DMS 273 (cell line): ENCODE measurements around the gene KCNF1.
A peak's percentile ranks its signal among the peaks of the same experiment; 100 is the strongest.
"Not testable (repeated sequence)": the region's sequence is repeated elsewhere in the genome, so short reads cannot be mapped to it uniquely, and the experiment has no call there.

Experiments
- DNase-seq: peaks from one replicate; lab custom pipeline; 2025; ENCODE audit not compliant: unreplicated experiment; lab: John Stamatoyannopoulos, UW

Gene KCNF1

DNA sequence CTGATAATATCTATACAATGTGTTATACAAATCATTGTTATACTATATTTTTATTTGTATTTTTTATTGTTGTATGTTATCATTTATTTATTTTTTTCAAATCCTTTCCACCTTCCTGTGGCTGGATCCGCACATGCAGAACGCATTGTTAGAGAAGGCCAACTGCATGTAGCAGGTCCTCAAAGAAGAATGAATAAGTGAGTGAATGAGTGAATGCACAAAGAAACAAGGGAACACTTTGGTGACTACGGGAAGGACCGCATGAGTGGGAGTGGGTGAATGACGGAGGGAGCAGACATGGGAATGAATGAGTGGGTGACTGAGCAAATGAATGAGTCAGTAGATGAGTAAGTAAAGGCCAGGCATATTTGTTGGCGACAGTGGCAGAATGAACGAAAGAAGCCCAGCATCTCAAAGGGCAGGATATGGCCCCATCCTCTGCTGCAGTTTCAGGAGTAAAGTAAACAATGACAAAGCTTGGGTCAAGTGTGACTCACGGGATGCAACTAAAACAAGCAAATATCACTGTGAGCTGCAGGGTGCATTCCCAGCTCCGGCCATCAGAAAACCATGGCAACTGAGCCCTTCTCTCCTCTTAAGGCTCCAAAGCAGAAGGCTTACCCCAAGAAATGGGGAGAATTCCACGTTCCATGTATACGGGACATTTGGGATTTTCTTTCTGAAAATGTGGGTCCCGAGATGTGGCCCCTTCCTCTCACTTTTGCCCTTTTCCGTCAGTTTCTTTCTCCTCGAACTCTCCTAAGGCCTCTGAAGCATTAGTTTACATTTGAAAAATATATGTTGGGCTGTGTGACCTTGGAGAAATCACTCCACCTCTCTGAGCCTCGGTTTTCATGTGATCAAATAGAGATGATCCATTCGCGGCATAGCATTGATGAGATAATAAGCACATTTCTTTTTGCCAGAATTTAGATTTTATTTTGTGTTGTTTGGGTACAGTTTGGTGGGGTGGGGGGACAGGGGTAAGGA lies 24.5 kb downstream of the KCNF1 start:
- DNase-seq: no peak

DNA sequence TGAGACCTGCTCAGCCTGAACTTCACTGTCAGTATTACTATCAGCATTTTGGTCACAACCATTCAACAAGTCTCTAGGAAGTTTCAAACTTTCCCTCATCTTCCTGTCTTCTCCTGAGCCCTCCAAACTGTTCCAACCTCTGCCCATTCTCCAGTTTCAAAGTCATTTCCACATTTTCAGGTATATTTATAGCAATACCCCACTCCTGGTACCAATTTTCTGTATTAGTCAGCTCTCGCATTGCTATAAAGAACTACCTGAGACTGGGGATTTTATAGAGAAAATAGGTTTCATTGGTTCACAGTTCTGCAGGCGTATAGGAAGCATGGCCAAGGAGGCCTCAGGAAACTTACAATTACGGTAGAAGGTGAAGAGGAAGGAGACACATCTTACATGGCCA lies 27.3 kb downstream of the KCNF1 start:
- DNase-seq: no peak

DNA sequence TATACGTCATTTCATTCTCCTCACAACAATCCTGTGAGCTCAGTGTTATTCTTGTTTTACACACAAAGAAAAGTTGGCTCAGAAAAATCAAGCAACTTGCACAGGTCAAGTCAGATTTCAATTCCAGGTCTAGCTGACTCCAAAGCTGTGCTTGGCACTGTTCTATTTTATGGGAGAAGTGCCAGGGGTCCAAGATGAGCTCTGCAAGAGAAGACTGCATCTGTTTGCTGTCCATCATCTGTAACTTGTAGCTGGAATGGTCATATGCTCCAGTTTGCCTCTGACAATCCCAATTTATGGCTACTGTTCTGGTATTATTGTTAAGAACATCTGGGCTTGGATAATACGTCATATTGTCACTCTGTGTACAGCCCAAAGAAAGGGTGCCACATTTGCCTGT lies 28.9 kb downstream of the KCNF1 start:
- DNase-seq: no peak

DNA sequence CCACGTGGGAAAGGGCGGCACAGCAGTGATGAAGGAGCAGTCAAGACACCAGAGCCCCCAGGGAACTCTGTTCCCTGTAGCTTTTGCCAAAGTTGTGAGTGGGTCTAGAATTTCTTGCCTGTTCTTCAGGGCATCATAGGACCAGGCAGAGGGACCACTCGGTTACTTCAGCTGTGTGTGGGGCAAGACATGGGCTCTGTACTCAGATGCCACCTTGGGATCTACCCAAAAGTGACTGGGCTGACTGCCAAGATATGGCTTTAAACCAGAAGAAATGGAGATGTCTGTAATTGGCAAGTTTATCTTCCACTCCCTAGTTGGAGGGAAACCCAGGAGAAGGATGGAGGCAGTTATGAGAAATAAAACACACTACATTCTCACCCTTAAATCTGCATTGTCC lies 29.6 kb downstream of the KCNF1 start:
- no peak for DNase-seq

DNA sequence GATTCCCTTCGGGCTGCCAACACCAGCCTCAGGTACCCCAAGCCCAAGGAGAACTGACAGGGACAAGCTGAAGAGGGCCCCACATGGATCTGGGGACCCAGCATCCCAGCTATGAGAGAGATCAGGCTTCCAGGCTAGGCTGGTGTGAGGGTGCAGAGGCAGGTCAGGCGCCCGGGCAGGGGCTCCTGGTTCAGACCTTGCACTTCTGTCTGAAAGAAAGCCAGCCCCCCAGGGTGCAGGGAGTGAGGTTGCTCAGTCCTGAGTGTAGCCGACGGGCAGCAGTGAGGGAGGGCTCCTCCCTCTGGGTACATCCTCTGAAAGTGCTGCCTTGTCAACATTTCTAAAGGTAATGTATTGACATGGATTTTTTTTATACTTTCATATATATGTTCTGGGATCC lies 33.1 kb downstream of the KCNF1 start:
- DNase-seq: no peak

DNA sequence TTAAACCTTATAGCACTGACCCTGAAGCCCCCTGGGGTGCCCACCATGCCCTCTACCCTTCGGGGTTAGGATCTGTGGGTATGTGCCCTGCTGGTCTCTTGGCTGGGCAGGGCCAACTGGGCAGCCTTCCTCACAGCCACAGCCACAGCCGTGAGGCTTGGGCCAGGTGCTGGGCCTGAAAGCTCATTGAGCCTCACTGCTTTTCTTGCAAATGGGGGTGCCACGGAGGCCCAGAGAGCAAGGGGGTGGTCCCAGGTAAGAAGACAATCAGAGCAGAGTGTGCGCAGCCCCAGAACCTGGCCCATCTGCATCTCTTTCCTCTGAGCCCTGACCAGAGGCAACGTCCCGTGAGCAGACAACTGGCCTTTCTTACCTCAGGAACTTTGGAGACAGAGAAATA lies 34.7 kb downstream of the KCNF1 start:
- DNase-seq: no peak

DNA sequence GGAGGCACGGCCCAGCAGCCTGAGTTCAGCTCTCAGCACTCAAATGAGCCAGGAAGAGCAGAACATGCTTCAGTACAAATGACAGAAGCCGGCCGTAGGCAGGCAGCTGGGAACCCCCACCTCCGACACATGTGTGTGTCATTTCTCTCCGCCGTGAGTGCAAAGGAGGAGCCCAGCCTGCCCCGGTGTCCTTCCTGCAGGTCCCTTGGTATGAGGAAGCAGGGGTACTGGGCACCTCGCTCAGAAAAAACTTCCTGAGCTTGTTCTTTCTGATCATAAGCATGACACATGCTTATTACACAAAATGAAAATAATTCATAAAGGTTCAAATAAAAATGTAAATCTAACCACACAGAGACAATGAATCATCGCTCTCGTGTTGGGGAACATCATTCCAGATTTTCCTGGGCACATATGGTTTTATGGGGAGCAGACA lies 35.3 kb downstream of the KCNF1 start:
- DNase-seq: no peak

DNA sequence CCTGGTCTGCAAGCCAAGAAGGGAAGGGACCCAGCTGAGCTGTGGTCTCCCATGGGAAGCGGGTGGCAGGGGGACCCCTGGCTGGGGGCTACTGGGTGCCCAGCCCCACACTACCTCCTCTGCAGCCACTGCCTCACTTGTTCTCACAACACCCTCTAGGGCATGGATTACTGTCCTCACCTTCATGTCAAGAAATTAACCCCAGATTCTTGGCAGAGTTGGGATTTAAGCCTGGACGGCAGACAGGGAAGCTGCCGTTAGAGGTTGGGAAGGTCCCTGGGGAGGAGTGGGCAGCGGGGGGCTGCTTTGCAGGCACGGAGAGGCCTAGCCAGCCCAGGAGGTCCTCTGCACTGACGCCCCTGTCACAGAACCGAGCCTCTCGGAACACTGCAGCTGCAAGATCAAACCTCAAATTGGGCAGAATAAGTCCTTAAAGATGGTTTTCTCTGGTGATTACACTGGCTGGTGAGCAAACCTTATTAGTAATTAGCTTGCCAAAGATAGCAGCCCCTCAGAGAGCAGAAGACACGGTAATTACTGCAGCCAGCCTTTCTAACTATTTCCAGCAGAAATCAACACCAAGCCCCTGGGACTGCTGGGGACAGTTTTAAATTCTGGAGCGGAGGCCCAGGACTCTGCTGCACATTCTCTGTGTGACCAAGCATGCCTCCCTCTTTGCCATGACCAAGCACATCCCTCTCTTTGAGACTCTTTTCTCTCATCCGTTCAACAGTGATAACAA lies 35.9 kb downstream of the KCNF1 start:
- no peak for DNase-seq

DNA sequence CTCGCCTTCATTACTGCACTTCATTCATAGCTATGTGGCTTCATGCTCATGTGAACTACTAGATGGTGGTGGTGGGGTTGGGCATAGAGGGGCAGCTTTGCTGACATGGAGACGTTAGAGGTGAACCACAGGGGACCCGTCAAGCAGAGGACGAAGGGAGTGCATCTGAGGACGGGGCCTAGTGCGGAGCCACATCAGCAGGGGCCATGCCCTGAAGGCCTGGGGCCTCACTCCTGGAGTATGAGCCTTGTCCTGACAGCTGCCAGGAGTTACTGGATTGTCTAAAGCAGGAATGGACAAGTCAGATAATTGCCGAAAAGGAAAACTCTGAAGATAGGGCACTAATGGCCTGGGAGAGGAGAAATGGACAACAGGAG lies 36.4 kb downstream of the KCNF1 start:
- DNase-seq: no peak

DNA sequence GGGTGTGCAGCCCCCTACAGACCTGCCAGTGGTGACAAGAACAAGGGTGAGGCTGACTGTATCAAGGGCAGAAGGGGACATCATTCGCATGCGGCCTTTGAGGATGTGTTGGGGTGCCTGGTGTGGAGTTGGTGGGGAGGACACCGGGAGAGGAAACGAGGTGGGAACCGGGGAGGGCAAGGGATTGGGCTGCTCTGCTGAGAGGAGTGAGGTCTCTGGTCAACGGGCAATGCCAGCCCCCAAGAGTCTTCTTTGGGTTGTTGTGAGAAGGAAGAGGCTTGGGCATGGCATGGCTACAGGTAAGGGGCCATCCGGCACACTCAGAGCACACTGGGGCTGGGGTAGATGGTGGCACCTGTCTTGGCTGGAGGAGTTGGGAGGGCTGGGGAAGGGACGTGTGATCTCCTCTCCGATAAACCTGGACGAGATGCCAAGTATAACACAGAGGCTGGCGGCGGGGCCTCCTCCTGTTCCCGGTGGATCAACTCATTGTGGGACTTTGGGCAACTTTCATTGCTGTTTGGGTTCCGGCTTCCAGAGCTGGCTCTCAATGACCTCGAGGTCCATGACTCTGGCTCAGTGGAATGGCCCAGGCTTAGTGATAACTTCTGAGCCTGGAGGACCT lies 37.0 kb downstream of the KCNF1 start:
- no peak for DNase-seq

DNA sequence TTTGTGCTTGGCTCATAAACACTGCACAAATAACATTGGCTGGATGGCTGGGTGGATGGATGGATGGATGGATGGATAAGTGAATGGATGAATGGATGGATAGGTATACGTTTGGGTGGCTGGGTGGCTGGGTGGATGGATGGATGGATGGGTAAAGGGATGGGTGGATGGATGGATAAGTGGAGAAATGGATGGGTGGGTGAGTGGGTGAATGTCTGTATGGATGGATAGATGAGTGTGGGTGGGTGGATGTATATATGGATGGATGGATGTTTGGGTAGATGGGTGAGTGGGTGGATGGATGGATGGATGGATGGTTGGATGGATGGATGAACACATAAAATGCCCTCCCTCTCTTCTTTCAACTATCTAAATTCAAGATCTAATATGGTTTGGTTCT lies 38.1 kb downstream of the KCNF1 start:
- no peak for DNase-seq

DNA sequence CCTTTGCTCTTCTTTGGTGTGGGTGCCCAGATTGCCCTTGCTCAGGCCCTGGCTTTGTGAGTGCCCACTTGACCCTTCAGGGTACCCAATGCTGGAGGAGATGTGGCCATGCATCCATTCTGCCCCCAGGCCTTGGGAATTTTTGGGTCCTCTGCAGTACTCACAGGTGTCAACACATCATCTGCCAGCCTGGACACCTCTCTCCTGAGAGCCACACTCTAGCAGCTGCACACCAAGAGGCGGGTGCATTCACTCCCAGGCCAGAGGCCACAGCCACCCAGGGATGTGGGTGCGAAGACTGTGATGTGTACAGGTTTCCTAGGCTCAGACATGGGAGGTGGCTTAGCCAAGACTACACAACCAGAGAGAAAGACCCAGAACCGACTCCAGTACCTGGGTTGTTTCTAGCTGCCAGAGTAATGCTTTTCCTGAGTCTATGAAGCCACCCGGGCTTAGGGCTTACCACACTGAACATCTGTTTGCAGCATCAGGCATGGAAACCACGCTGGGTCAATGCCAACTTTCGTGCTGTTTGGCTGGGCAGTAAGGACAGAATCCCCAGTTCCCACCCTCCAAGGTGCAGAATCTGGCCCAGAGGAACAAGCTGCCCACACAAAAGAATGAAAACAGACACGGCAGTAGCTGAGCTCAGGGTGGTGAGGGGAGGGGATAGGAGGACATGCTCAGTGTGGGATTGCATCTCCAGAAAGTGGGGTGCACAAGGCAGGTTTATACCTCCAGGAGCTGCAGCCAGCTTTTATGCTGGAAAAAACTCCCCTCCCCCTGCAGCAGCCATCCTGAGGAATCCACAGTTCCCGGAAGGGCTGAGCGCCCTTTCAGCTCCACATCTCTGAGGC lies 40.1 kb downstream of the KCNF1 start:
- DNase-seq: peak; percentile 89

DNA sequence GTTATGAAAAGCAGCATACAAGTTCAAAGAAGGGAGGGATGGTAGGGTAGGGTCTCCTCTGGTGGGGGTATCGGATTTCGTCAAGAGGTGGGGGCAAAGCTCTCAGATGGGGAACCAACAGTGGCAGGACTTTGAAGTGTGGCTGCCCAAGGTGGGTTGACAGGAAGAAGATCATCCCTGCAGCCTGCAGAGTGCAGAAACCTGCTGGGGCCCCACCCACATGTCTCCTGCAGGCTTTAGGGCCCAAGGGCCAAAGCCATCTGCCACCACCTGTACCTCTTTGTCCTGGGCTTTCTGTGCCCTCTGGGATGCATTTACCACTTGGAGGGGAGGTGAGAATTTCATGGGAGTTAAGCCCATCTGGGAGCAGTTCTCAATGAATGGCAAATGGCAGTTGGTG lies 42.7 kb downstream of the KCNF1 start:
- no peak for DNase-seq

DNA sequence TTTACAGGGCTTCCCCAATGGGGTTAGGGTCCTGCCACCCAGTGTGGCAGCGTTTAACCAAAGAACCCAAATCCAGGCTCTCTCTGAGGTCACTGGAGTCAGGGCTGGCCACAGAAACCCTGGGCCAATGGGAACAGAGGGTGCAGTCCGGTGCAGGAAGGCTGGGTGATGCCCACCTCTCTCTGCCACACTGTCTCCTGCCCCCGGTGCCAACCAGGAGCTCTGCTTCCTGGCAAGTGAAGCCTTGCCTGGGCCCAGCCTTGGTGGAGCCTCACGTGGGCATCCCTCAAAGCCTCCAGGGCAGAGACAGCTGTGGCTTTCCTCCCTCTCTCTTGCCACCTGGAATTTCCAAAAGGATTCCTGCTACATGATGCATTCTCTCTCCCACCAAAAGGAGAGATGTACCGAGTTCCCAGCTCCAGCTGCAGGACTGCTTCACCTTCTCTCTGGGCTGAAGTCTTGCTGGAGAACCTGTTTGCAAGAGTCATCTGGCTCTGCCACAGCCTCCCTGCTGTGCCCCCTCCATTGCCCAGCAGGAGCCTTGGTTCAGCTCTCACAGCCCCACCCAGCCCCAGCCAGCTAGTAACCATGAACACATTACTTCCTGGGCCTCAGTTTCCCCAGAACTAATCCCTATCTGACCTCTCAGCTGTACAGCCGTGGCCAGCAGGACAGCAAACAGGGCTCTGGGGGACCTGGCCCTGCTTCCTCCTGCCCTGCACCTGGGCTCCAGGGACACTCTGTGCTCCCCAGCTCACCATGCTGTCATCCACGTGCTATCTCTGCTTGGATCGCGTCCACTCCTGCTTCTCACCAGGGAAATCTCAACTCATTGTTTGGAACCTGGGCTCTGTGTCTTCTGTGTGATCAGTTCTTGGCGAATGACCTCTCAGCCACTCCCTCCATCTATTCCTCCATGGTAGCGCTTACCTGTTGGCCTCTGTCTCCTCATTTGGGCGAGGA lies 43.4 kb downstream of the KCNF1 start:
- no peak for DNase-seq

DNA sequence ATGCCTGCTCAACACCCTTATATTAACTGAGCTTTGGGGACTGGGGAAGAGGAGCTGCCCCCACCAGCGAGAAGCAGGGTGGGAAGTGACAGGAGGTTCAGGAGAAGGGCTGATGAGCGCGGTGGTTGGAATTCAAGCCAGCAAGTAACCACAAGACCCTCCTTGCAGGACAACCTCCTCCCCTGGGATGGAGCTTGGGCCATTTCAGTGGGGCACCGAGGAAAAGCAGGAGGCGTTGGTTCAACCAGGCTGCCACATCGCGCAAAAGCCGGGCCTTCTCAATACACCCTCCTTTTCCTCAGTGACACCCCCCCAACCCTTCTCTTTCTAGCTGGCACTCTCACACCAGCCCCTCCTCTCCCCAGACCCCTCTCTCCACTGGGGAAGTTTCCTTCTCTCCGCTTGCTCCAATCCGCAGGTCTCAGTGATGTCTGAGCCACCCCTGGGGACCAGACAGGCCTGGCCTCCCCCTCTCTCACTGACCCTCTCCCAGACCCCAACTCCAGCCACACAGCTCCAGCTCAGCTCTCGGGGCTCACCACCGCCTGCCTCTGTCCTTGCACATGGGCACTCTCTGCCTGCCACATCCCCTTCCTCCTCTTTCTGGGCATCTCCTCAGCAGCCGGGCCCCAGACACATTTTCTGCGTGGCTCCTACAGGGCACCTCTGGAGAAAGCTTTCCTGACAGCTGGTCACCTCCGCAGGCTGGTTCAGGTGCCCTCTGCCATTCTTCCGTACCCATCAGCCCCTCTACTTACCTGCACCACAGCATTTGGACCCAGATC lies 44.5 kb downstream of the KCNF1 start:
- no peak for DNase-seq

DNA sequence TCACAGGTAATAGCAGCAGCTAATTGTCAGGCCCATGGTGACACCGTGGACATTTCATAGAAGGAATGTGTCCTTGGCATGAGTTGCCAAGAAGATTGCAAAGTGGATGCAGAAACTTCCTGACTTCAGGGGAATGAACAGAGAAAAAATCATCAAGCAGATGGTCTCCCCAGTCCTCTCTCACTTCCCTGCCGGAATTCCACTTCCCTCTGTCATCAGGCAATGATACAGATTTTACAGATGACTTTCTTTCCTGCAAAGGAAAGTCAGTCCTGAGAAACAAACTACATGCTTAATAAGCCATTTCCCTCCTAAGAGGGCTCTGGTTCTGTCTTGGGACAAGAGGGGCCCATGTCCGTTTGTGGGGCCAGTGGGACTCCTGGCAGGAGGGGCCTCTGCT lies 45.7 kb downstream of the KCNF1 start:
- no peak for DNase-seq

DNA sequence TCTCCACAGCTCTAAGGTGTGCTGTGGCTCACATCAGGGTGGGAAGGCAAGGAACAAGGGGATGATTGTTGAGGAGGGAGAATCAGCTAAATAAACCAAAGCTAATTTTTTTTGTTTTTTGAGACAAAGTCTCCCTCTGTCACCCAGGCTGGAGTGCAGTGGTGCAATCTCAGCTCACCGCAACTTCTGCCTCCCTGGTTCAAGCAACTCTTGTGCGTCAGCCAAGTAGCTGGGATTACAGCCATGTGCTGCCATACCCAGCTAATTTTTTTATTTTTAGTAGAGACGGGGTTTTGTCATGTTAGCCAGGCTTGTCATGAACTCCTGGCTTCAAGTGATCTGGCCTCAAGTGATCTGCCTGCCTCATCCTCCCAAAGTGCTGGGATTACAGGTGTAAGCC lies 46.7 kb downstream of the KCNF1 start:
- DNase-seq: not testable (repeated sequence)

DNA sequence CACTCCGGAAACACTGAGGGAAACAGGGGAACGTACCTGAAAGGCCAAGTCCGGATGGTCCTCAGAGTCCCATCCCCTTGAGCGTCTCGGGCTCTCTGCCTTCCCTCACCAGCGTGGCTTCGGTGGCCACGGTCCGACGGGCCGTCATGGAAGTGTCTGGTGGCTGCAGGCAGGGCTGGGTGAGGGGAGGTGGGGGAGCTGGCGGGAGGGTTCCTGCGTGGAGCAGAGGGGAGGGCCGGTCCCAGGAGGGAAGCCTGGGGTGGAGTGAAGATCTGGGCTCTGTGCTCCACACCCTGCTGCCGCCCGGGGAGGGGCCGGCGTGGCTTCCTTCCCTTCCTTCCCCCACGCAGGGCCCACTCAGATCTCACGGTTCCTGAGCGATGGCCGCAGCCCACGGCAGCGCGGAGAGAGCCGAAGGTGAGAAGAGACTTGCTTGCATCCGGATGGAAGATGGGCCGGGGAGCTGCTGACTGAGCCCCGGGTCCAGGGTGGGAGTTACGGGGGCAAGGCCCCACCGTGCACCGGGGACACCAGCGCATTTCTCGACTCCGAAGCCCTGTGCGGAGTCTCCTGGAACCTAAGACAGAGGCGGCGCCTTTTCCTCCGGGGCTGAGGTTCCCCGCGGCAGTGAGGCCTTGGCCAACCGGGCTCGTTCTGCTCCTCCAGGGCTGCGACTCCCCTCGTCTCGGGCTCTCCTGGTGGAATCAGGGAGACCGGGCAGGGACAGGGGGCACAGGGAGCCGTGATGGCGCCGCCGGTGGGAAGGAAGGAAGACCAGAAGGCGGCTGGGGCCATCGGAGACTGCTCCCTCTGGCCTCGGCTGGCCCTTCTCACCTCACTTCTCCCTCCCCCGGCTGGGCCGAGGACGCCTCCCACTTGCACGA lies 49.1 kb downstream of the KCNF1 start:
- DNase-seq: no peak
